GM21390 (cell line): Measurements from ENCODE around the gene CCDC15.

Experiments
- ATAC-seq: cut with Tn5 transposase; IDR thresholded peaks from one replicate; pipeline ENCODE4 v1.9.1; 2021; ENCODE audit not compliant: unreplicated experiment

The CCDC15 gene

DNA sequence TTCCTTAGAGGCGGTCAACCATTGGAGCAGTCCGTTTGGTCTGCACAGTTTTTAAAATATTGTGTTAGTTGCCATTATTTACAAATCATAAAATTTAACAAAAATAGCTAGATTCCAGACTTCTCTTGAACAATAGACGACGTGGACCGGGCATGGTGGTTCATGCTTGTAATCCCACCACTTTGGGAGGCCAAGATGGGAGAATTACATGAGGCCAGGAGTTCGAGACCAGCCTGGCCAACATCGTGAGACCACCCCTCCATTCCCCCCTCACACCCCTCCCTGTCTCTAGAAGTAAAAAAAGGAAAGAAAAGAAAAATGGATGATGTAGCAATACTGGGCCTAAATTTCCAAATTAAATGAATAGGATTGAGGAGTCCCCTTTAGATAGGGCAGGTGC lies 110.1 kb downstream of the CCDC15 start:
- ATAC-seq: no peak

DNA sequence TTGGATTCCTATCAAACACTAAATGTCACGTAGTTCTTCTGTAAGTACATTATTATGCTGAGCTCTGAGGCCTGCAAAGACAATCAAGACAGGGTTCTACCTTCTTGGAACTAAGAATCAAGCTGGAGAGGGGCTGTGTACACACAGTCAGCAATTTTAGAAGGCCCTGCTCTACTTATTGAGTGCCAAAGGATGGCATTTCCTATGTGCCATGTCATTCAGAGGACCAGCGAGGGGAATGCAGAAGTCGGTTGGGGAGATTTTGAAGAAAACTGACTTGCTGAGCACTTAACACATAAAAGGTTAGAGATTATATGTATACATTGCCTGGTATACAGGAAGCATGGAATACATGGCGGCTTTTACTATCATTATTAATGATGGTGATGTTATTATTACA lies 114.4 kb downstream of the CCDC15 start:
- no peak for ATAC-seq

DNA sequence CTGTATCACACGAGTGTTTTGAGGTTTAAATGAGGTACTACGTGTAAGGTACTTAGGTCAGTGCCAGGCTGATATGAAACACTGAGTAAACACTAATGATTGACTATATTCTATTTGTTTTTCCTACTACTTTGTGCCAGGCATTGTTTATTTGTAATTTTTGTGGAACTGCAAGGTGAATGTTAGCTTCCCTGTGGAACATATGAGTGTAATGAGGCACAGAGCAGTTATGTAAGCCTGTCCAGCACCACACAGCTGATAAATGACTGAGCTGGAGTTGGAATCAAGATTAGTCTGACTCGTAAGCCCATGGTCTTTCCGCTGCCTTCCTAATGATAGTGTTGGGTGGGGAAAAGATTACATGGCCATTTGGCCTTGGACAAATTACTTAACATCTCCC lies 115.0 kb downstream of the CCDC15 start:
- ATAC-seq: no peak

DNA sequence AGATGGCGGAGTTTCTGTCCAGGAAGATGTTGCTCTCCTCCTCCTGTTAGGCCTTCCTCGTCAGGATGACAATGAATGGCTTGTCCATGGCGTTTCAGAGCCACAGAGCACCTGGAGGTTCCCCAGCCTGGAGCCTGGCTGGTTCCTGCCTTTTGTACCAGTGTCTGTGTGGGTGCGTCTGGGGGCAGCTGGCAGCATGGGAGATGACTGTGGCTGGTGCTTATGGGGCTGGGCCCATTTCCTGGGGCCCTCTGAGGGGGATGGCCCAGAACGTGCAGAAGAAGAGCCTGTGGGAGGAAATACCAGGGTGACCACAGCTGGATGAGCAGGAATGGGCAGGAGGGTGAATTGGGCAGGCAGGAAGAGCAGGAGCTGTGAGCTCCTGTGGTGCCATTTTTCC lies 115.8 kb downstream of the CCDC15 start:
- ATAC-seq: no peak

DNA sequence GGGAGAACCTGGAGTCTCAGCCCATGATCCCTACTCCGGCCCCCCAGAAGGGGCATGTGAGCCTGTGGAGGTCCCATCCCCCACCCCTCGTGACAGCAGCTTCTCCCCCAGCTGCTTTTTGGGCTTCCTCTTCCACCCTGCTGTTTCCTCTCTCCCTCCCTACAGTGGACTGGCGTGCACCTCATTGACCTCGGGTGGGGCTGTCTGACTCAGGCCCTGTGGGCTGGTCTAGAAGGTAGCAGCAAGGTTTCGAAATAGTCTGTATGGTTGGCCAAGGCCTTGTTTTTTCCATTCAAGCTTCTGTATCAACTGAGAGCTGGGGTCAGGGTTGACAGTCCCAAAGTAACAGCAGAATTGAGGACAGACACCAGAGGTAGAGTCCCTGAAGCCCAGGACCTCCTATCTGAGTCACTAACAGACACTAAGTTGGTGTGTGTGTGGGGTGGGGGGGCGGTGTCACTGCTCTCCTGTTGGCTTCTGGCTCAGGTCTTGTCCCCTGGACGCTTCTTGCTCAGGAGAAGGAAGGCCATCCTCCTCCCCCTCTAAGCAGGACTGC lies 116.8 kb downstream of the CCDC15 start:
- peak; percentile 64 for ATAC-seq

DNA sequence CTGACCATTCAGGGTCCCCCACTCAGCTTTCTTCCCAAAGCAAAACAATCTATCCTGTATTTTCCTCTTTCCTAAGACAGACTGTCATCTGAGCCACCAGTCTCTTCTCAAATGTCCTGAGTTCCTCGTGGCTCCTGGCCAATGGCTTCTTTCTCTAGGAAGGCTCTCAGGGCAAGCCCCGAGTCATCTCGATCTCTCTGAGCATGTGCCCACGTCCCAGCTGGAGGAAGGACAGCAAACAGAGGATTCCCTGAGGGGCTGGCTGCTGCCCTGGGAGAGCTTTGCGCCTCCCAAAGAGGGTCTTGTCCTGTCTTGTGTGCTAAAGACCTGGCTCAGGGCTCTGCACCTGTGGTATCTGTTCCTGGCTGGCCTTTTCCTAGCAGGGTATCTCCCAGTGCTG lies 117.4 kb downstream of the CCDC15 start:
- no peak for ATAC-seq

DNA sequence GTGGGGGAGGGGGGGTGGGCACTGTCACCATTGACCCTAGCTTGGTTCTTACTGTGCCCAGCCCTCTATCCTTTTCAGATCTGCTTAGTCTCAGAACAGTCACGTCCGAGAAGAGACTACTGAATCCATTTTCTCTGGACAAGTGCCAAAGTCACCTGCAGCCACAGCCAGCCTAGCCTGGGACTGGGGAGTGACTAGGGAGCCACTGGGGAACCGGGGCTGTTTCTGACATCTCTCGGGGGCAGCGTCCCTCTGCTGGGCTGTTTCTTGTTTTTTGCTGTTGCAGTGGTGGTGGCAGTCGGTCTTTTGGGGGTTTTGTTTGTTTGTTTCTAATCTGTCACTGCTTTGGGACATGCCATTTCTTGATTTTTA lies 117.8 kb downstream of the CCDC15 start:
- ATAC-seq: no peak

DNA sequence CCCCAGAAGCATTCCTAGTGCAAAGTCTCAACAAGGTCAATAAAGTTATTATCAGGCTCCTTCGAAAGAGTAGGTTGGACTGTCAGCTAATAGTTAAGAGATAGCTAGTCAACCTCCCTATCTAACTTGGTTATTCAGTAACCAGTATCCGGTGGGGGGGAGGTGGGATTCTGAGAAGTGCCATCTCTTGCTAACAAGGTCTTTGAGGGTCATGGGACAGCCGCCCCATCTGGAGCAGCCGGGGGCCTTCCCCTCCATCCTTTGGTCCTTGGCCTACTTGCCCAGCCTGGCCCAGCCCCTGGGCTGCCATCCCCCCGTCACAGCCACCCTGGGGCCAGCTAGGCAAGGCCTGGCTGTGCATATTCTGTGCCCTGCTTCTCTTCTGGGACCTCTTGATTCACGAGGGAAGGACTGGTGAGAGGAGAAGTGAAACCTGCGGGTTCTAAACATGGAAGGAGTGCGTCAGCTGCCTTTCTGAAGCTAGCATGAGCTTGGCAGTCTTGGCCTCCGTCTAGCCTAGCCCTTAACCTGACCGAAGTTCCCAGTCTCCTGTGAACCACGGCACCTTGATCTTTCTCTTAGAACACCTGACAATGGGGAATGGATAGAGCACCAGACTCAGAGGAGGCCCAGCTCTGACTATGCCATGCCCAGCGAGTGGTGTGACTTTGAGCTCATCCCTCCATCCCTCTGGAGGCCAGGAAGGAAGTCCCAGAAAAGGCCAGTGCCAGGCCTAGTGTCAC lies 118.4 kb downstream of the CCDC15 start:
- ATAC-seq: peak; percentile 84

DNA sequence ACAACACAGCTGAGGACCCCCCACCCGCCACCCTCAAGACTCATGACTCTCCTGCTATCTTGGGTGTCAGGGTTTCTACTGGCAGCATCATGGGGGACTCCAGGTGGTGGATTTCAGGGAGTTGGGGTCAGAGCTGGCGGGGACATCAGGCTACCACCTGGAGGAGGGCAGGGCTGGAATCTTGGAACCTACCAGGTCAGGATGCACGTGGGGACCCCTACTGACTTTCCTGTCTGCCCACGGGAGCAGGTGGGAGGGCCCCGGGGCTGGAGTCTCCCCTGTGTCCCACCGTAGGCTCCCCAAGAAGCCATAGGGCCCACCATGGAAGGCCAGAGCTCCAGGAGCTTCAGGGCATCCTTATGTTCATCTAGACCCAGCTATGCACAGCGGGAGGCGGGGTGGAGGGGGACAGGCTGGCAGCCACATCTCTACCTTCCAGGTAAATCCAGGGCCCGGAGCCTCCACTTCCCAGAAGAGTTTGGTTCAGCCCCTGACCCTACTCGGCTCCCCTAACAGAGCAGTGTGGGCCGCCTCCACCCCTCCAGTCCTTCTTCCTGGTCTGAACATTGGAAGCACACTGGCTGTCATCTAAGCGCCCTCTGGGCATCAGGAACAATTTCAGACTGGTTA lies 119.1 kb downstream of the CCDC15 start:
- no peak for ATAC-seq

DNA sequence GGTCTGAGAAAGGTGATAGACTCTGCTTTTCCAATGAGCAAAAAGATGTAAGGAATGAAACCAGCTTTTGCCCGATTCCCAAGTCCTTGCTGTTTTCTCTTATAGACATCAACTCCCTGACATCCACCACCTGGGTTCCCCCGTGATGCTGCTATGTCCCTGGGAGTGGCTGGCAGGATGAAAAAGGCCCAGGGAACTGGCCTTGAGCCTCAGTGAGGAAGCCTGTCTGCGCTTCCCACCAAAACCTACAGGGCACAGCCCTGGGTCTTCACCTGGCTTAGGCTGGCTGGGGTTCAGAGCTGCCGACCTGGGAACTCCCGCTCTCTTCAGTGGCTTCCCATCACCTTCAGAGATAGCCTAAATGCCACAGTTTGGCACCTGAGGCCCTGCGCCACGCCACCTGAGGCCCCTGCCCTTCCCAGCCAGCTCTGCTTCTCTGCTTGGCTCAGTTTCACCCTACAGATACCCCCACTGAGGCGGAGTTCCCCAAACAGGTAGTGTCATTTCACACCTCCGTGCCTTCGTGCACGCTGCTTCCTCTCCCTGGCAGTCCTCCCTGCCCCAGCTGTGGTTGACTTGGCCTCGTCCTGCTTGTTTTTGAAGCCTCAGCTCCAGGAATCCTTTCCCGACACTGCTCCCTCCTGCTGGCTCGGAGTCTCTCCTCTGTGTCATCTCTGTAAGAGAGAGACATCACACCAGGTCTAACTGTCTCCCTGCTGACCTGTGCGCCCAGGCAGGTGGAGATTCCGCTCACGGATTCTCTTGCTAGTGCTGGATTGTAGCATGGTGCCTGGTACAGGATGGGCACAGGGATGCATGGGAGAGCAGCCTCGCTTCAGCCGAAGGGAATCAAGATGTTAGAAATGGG lies 119.8 kb downstream of the CCDC15 start:
- ATAC-seq: no peak

DNA sequence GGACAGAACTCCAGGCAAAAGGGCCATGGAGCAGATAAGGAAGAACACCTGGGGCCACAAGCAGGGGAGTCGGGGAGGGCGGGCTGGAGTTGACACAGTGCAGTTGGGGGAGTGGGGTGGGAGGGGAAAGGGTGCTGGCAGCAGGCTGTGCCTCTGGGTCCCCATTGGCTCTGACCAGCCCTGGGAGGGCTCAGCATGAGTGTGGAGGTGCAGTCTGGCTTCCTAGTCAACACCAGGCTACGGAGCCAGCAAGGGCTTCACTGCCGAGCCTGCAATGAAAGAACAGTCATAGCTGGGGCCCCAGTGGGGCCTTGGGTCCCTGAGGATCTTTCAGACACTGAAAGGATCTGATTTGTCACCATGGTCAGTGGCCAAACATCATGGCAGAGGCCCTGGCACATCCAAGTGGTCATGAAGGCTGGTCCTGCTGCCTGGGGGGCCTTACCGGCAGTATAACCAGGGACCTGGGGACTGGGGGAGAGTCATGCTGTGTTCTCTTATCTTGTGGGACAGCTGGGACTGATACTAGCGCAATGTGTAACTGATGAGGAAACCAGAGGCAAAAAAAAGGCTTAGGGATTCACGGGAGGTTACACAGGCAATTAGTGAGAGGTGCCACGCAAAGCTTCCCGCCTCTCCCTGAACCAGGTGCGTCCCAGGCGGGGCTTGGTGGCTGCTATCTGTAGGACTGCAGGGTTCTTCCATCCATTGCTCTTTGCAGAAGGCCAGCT lies 120.7 kb downstream of the CCDC15 start:
- ATAC-seq: no peak

DNA sequence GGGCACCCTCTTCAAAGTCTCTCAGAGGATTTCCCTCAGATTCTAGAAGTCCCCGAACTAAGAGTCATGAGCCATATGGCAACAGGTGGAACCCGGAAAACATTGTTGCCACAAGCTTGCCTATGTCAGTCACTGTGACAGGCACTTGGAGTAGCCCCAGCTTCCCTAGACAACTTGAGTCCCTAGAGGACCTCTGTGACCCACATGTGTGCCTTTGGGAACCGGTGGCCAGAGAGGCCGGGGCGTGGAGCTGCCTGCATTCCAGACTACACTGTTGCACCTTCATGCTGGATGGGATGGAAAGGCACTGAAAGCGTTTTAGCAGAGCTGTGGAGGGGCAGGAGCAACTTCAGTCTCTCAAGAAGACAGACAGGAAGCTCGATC lies 121.2 kb downstream of the CCDC15 start:
- ATAC-seq: no peak

DNA sequence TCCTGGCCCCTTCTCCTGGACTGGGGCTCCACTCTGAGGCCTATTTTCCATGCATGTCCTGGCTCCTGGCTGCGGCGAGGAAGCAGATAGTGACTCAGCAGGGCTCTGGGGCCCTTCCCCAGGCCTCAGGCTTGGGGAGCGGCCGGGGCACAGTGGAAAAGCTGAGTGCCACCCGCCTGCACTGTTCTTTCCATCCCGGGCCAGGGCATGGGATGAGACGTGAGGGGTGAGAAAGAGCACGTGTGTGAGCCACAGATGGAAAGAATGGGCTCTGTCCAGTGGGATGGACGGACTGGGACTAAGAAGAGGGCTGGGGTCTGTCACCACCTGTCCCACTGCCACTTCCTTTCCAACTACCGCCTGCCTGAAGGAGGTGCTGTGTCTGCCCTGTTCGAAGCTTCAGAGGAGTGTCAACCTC lies 121.9 kb downstream of the CCDC15 start:
- no peak for ATAC-seq

DNA sequence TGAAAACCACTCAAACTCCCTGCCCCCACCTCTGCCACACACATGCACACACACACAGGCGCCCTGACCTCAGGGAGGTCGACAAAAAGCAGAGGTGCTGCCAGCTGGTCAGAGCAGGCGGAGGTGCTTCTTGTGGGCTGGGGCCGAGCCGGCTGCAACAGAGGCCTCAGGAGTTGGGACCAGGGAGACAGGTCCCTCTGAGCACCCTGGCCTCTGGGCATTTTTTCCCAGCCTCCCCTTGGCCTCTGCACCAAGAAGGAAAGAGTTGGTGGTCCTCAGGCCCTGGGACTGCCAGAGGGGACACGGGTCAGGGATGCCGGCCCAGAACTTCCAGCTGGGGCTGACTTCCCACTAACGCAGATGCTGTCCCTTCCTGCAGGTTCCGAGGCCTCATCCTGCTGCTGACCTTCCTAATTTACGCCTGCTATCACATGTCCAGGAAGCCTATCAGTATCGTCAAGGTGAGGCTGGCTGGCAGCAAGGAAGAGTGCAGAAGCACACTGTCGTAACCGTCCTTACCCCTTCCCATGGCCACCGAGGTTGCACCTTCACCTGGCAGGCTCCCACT lies 122.5 kb downstream of the CCDC15 start:
- no peak for ATAC-seq

DNA sequence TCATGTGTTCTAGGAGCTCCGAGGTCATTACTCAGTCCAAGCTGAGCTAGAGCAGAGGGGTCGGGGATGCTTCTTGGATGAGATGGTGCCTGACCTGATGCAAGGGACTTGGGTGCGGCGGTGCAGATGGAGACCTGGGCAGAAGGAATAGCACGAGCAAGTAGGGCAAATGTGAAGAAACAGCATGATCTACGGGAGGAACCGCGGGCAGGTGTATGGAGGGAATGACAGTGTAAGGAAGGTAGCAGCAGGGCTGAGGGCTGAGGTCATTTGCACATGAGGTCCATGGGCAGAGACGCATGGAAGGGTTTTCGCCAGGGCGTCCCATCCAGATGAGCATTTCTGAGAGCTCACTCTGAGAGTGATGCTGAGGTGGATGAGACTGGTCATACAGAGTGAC lies 124.0 kb downstream of the CCDC15 start:
- no peak for ATAC-seq

DNA sequence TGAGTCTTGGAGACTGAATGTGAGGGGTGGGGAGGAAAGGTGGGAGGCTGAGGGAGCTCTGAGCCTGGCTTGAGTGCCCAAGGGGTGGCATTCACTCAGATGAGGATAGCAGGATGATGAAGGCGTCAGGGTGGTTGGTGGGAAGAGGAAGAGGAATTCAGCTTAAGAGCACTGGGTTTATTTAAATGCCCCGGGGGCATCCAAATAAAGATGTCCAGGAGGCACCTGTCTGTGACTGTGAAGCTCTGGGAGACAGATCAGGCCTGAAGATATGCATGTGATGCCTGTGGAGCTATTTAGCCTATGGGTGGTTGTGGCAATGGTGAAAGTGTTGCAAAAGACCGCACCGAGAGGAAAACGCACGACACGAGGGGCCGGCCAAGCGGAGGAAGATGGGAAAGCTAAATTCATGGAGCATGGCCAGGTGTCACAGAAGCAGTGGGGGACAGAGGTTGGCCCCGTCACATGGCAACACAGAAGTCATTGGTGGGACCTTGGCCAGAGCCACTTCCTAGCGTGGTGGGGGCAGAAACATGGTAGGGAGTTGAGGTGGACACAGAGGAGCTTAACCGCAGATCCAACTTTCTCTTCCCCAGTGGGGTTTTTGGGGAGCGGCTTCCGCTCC lies 124.6 kb downstream of the CCDC15 start:
- no peak for ATAC-seq

DNA sequence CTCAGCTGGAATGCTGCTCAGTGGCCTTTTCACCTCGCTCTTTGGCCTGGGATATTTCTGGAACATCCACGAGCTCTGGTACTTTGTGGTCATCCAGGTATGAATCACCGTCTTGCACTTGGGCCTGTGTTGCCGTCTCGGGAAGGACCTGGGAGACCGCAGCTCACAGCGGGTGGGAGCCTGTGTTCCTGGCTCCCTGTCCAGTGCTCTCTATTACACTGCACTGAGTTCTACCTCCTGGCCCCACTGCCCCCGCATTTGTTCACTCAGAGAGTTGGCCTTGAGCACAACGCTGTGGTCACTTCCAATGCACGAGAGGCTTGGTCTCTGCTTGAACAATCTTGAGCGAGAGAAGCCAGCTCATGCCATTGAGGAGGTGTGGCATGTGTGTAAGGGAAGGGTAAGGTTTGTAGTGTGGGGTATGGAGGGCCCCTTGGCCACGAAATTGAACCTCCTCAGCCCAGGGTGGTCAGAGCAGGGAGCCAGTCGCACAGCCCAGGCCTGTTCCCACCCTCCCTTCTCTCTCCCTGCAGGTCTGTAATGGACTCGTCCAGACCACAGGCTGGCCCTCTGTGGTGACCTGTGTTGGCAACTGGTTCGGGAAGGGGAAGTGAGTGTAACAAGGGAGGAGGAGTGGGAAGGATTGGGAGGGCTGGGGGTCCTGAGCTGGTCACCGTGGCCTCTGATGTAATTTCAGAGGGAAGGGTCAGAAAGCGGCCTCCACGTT lies 125.3 kb downstream of the CCDC15 start:
- ATAC-seq: no peak

DNA sequence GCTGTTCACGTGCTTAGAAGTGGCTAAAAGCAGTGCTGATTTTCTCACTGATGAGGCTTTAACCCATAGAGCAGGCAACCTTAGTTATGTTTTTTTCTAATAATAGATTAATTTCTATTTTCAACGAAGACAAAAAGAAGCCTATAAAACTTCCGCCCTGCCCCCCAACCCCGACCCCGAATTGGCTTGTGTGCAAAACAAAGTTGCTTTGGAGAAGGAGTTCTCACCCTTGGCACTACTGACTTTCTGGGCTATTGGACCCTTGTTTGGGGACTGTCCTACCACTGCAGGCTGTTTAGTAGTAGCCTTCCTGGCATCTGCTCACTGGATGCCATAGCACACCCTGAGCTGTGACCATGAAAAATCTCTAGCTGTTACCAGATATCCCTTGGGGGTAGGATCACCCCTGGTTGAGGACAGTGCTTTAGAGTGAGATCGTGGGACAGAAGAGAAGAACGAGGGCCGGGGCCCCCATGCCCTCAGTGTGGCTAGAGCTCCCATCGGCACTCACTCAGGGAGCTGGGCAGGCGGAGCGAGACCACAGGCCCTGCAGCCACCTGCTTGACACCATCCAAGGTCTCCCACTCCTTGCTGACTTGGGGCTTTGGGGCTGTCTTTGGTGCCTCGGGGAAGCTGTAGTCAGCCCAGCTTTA lies 126.0 kb downstream of the CCDC15 start:
- no peak for ATAC-seq

DNA sequence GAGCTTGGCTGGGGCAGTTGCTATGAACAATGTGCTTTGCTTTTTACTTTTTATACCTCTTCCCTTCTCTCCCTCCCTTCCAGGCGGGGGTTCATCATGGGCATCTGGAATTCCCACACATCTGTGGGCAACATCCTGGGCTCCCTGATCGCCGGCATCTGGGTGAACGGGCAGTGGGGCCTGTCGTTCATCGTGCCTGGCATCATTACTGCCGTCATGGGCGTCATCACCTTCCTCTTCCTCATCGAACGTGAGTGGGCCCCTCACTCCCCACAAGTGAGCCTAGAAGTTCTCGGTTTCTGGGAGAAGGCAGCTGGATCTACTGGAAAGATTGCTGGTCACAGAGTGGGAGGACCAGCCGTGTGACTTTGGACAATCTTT lies 126.5 kb downstream of the CCDC15 start:
- ATAC-seq: no peak
